HEK293 (cell line): ENCODE results near the gene ELOVL5.

ENCODE experiments used
- CTCF ChIA-PET: fragments of 350-600 bp; formaldehyde crosslinking; extraction: SDS; loops from one replicate; lab custom pipeline; 2021; ENCODE audit warnings: antibody characterized with exemption; lab: Yijun Ruan, JAX
- POLR2A ChIA-PET: fragments of 300-600 bp; formaldehyde crosslinking; extraction: SDS; loops from one replicate; lab custom pipeline; 2020; ENCODE audit warnings: antibody characterized with exemption, inconsistent platforms; lab: Yijun Ruan, JAX
- H3K27ac ChIP-seq: fragments of 200-500 bp; sonication (Bioruptor generic); 2 replicates; pipeline ENCODE4 v1.5.1; 2014; ENCODE audit warnings: low read depth, low read length, control low read depth, inconsistent platforms; ENCODE audit errors: extremely low read depth
- H3K36me3 ChIP-seq, 2 experiments: fragments of 200-500 bp in 1 of 2; sonication (Bioruptor generic) in 1 of 2; 1 replicate in 1 of 2; 2 replicates in 1 of 2; pipeline ENCODE4 v1.5.1; 2014 to 2017; ENCODE audit warnings: inconsistent platforms in 2 of 2, low read length in 2 of 2; ENCODE audit not compliant: control insufficient read depth in 2 of 2, insufficient read depth in 1 of 2
- H3K4me1 ChIP-seq: fragments of 200-500 bp; sonication (Bioruptor generic); 2 replicates; pipeline ENCODE4 v1.5.1; 2014; ENCODE audit warnings: mild to moderate bottlenecking, low read length, inconsistent platforms; ENCODE audit not compliant: control insufficient read depth, insufficient read depth
- H3K4me3 ChIP-seq: 2 replicates; pipeline ENCODE4 v1.5.1; 2011; ENCODE audit warnings: low read depth, mild to moderate bottlenecking, control low read depth, low read length, moderate library complexity
- H3K9me3 ChIP-seq: fragments of 200-500 bp; sonication (Bioruptor generic); 2 replicates; pipeline ENCODE4 v1.5.1; 2014; ENCODE audit warnings: low read depth, low read length, inconsistent platforms; ENCODE audit not compliant: control insufficient read depth, insufficient read depth
- HIC1 ChIP-seq: fragments of 450-650 bp; formaldehyde crosslinking; IDR thresholded peaks from 2 replicates; pipeline ENCODE4 v1.5.1; 2016; ENCODE audit warnings: missing biosample characterization, missing genetic modification characterization
- PRDM2 ChIP-seq: fragments of 450-650 bp; formaldehyde crosslinking; IDR thresholded peaks from 2 replicates; pipeline ENCODE4 v1.5.1; 2016; ENCODE audit warnings: missing biosample characterization, missing genetic modification characterization, borderline replicate concordance
- PRDM4 ChIP-seq: fragments of 450-650 bp; formaldehyde crosslinking; IDR thresholded peaks from 2 replicates; pipeline ENCODE4 v1.5.1; 2017; ENCODE audit warnings: missing biosample characterization, missing genetic modification characterization
- SP3 ChIP-seq: fragments of 450-650 bp; formaldehyde crosslinking; IDR thresholded peaks from 2 replicates; pipeline ENCODE4 v1.5.1; 2016; ENCODE audit warnings: missing biosample characterization, missing genetic modification characterization
- ZBTB20 ChIP-seq: fragments of 450-650 bp; formaldehyde crosslinking; IDR thresholded peaks from 2 replicates; pipeline ENCODE4 v1.5.1; 2016; ENCODE audit warnings: missing biosample characterization, missing genetic modification characterization
- ZNF214 ChIP-seq: fragments of 450-650 bp; formaldehyde crosslinking; IDR thresholded peaks from 2 replicates; pipeline ENCODE4 v1.5.1; 2017; ENCODE audit warnings: missing biosample characterization, mild to moderate bottlenecking, missing genetic modification characterization, borderline replicate concordance
- ZNF335 ChIP-seq: fragments of 450-650 bp; formaldehyde crosslinking; conservative IDR thresholded peaks from 2 replicates; pipeline ENCODE4 v1.5.1; 2016; ENCODE audit warnings: missing biosample characterization, missing genetic modification characterization
- ZNF37A ChIP-seq: fragments of 450-650 bp; IDR thresholded peaks from 2 replicates; pipeline ENCODE4 v1.5.1; 2018; ENCODE audit warnings: missing biosample characterization, missing genetic modification characterization
- ZNF514 ChIP-seq: fragments of 450-650 bp; formaldehyde crosslinking; IDR thresholded peaks from 2 replicates; pipeline ENCODE4 v1.5.1; 2016; ENCODE audit warnings: missing biosample characterization, missing genetic modification characterization
- ZNF544 ChIP-seq: fragments of 450-650 bp; formaldehyde crosslinking; IDR thresholded peaks from 2 replicates; pipeline ENCODE4 v1.5.0; 2017; ENCODE audit warnings: missing biosample characterization, missing genetic modification characterization
- ZNF660 ChIP-seq: fragments of 450-650 bp; IDR thresholded peaks from 2 replicates; pipeline ENCODE4 v1.5.1; 2018; ENCODE audit warnings: missing biosample characterization, mild to moderate bottlenecking, missing genetic modification characterization
- ZNF677 ChIP-seq: fragments of 450-650 bp; IDR thresholded peaks from 2 replicates; pipeline ENCODE4 v1.5.0; 2018; ENCODE audit warnings: missing biosample characterization, mild to moderate bottlenecking, missing genetic modification characterization, moderate library complexity
- ZNF785 ChIP-seq: fragments of 450-650 bp; formaldehyde crosslinking; IDR thresholded peaks from 2 replicates; pipeline ENCODE4 v1.5.1; 2016; ENCODE audit warnings: missing biosample characterization, missing genetic modification characterization
- ZNF791 ChIP-seq: fragments of 450-650 bp; formaldehyde crosslinking; IDR thresholded peaks from 2 replicates; pipeline ENCODE4 v1.5.1; 2016; ENCODE audit warnings: missing biosample characterization, missing genetic modification characterization
- ZSCAN16 ChIP-seq: fragments of 450-650 bp; formaldehyde crosslinking; IDR thresholded peaks from 2 replicates; pipeline ENCODE4 v1.5.1; 2016; ENCODE audit warnings: missing biosample characterization, missing genetic modification characterization
- ZSCAN4 ChIP-seq: fragments of 450-650 bp; formaldehyde crosslinking; IDR thresholded peaks from 2 replicates; pipeline ENCODE4 v1.5.1; 2017; ENCODE audit warnings: missing biosample characterization, missing genetic modification characterization
- ZXDB ChIP-seq: fragments of 450-650 bp; formaldehyde crosslinking; IDR thresholded peaks from 2 replicates; pipeline ENCODE4 v1.5.1; 2016; ENCODE audit warnings: missing biosample characterization, missing genetic modification characterization

ELOVL5 gene

GRCh38 chr6:53301801-53302537, 46.8 kb downstream of the ELOVL5 start (continued):
- TF ChIP-seq ZNF214 (tag by site-specific recombination) (no peak), PRDM4 (tag by site-specific recombination) (no peak)

- POLR2A ChIA-PET: no interaction called here
- no peak overlapping the region for H3K27ac ChIP-seq
Observed at GRCh38 chr6:53300656-53301551, 47.8 kb downstream of the ELOVL5 start.

More at GRCh38 chr6:53300656-53301551, 47.8 kb downstream of the ELOVL5 start:
- Histone ChIP-seq H3K36me3 (no peaks in the 10 kb centered on the region), H3K9me3 (no peaks in the 10 kb centered on the region), H3K4me1 (peaks cover 7% of the 10 kb centered on the region), H3K4me3 (no peak overlapping the region)
- CTCF ChIA-PET: interaction anchor here (0.6 to 1.4 kb wide), 4 partner anchors 28 to 245 kb away, joined by 3 read pairs; no protein-coding TSS in a partner anchor
- TF ChIP-seq ZSCAN4 (tag by site-specific recombination) (no peak), HIC1 (tag by site-specific recombination) (no peak), SP3 (tag by site-specific recombination) (no peak), ZNF660 (tag by site-specific recombination) (no peak), ZNF791 (tag by site-specific recombination) (no peak), ZNF785 (tag by site-specific recombination) (no peak), ZBTB20 (no peak), ZNF544 (tag by site-specific recombination) (no peak), ZXDB (tag by site-specific recombination) (no peak), ZNF514 (tag by site-specific recombination) (no peak), PRDM2 (no peak), ZNF37A (no peak), ZNF677 (tag by site-specific recombination) (no peak), ZSCAN16 (tag by site-specific recombination) (no peak), ZNF335 (no peak)
